SJSA1 (cell line): ENCODE measurements around the gene CT45A7. TPM values are rescaled to one million over a fixed set of nuclear protein-coding genes. Genes with fewer than 3 reads are reported as not detected.
"Not testable (repeated sequence)": the region's sequence is repeated elsewhere in the genome, so short reads cannot be mapped to it uniquely, and the experiment has no call there.

Experiments
- DNase-seq, 2 experiments: peaks; one replicate each; pipeline ENCODE4 v3.0.0-alpha.2; 2015 to 2020; ENCODE audit warnings: low spot score in 2 of 2, low read depth in 1 of 2
- H3K27ac ChIP-seq: fragments of 250-450 bp; sonication (Bioruptor Pico); 2 replicates; pipeline ENCODE4 v1.5.1; 2020; ENCODE audit warnings: mild to moderate bottlenecking, moderate library complexity
- H3K27me3 ChIP-seq: fragments of 250-450 bp; sonication (Bioruptor Pico); replicated peaks from 2 replicates; pipeline ENCODE4 v1.5.1; 2020; ENCODE audit warnings: mild to moderate bottlenecking, moderate library complexity
- H3K36me3 ChIP-seq: fragments of 250-450 bp; sonication (Bioruptor Pico); 2 replicates; pipeline ENCODE4 v1.5.1; 2020; ENCODE audit warnings: mild to moderate bottlenecking
- H3K4me1 ChIP-seq: fragments of 250-450 bp; sonication (Bioruptor Pico); replicated peaks from 2 replicates; pipeline ENCODE4 v1.6.1; 2021; ENCODE audit warnings: mild to moderate bottlenecking
- H3K4me3 ChIP-seq: fragments of 250-450 bp; sonication (Bioruptor Pico); 2 replicates; pipeline ENCODE4 v1.5.1; 2020; ENCODE audit warnings: mild to moderate bottlenecking
- H3K9me3 ChIP-seq: fragments of 250-450 bp; sonication (Bioruptor Pico); replicated peaks from 2 replicates; pipeline ENCODE4 v1.5.1; 2020; ENCODE audit warnings: mild to moderate bottlenecking
- total RNA-seq: library from RNA; depleted of rRNA; stranded (reverse); fragments of >200 nt; shearing (Covaris generic); gene quantifications from 2 replicates; pipeline ENCODE4 v1.2.3, GENCODE V29; 2014; rRNA removed

The CT45A7 gene, protein sequence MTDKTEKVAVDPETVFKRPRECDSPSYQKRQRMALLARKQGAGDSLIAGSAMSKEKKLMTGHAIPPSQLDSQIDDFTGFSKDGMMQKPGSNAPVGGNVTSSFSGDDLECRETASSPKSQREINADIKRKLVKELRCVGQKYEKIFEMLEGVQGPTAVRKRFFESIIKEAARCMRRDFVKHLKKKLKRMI
- not detected in 2 replicates for total RNA-seq

DNA sequence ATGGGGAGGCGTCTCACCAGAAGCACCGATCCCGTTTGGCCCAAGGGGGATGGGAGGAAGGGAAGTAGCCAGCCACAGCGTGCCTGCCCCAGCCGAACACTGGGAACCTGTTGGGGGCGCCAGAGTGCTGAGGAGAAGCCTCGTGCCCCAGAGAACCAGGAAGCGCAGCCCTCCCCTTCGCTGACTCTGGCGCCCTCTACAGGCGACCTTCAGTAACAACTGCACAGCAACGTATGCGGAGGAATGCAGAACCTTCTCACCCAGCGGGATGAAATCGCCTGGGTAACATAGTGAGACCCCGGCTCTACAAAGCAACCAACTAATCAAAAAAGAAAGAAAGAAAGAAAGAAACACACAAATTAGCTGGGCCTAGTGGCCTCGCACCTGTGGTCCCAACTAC, at the start of gene CT45A7:
Gene CT45A7, minus strand, starts transcription at position 101 of the 400 bp plus-strand sequence. CDS start 3,747 bp downstream, outside the sequence.
- not testable (repeated sequence) for H3K4me3 ChIP-seq, H3K27ac ChIP-seq, DNase-seq, H3K9me3 ChIP-seq, H3K27me3 ChIP-seq, H3K36me3 ChIP-seq, H3K4me1 ChIP-seq

DNA sequence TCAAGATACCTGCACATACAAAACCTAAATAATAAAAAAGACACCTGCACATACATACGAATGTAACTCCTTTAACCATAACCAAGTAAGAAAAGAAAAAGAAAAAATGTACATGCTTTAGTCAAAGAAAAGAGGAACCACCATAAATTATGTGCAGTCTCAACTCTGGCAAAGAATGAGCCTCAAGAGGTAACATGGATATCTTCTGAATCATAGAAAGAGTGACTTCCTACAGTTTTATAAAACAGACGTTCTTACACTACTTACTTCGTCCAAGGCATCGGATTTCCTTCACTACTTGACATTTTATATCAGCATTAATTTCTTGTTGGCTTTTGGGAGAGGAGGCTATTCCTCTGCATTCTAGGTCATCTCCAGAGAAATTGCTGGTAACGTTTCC, 45.7 kb upstream of the CT45A7 start:
- not testable (repeated sequence) for H3K4me1 ChIP-seq, H3K36me3 ChIP-seq, H3K27ac ChIP-seq, DNase-seq, H3K4me3 ChIP-seq, H3K27me3 ChIP-seq, H3K9me3 ChIP-seq

DNA sequence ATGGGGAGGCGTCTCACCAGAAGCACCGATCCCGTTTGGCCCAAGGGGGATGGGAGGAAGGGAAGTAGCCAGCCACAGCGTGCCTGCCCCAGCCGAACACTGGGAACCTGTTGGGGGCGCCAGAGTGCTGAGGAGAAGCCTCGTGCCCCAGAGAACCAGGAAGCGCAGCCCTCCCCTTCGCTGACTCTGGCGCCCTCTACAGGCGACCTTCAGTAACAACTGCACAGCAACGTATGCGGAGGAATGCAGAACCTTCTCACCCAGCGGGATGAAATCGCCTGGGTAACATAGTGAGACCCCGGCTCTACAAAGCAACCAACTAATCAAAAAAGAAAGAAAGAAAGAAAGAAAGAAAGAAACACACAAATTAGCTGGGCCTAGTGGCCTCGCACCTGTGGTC, 34.6 kb upstream of the CT45A7 start, which contains the start of gene CT45A9:
Gene CT45A9, minus strand, starts transcription at position 101 of the 400 bp plus-strand sequence. CDS start 3,751 bp downstream, outside the sequence.
- not testable (repeated sequence) for H3K27ac ChIP-seq, H3K36me3 ChIP-seq, H3K4me1 ChIP-seq, H3K27me3 ChIP-seq, H3K4me3 ChIP-seq, H3K9me3 ChIP-seq, DNase-seq

DNA sequence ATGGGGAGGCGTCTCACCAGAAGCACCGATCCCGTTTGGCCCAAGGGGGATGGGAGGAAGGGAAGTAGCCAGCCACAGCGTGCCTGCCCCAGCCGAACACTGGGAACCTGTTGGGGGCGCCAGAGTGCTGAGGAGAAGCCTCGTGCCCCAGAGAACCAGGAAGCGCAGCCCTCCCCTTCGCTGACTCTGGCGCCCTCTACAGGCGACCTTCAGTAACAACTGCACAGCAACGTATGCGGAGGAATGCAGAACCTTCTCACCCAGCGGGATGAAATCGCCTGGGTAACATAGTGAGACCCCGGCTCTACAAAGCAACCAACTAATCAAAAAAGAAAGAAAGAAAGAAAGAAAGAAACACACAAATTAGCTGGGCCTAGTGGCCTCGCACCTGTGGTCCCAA, 17.4 kb upstream of the CT45A7 start, which contains the start of gene CT45A8:
Gene CT45A8, minus strand, starts transcription at position 101 of the 400 bp plus-strand sequence. CDS start 3,755 bp downstream, outside the sequence.
- H3K27me3 ChIP-seq, H3K4me1 ChIP-seq, H3K27ac ChIP-seq, H3K4me3 ChIP-seq, H3K9me3 ChIP-seq, DNase-seq, H3K36me3 ChIP-seq: not testable (repeated sequence)

DNA sequence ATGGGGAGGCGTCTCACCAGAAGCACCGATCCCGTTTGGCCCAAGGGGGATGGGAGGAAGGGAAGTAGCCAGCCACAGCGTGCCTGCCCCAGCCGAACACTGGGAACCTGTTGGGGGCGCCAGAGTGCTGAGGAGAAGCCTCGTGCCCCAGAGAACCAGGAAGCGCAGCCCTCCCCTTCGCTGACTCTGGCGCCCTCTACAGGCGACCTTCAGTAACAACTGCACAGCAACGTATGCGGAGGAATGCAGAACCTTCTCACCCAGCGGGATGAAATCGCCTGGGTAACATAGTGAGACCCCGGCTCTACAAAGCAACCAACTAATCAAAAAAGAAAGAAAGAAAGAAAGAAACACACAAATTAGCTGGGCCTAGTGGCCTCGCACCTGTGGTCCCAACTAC, 17.2 kb downstream of the CT45A7 start, which contains the start of gene CT45A2:
Gene CT45A2, minus strand, starts transcription at position 101 of the 400 bp plus-strand sequence. CDS start 3,747 bp downstream, outside the sequence.
- H3K27ac ChIP-seq, H3K9me3 ChIP-seq, H3K36me3 ChIP-seq, H3K4me1 ChIP-seq, H3K27me3 ChIP-seq, H3K4me3 ChIP-seq, DNase-seq: not testable (repeated sequence)

DNA sequence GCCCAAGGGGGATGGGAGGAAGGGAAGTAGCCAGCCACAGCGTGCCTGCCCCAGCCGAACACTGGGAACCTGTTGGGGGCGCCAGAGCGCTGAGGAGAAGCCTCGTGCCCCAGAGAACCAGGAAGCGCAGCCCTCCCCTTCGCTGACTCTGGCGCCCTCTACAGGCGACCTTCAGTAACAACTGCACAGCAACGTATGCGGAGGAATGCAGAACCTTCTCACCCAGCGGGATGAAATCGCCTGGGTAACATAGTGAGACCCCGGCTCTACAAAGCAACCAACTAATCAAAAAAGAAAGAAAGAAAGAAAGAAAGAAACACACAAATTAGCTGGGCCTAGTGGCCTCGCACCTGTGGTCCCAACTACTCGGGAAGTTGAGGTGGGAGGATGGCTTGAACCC, 34.4 kb downstream of the CT45A7 start, which contains the start of gene CT45A6:
Gene CT45A6, minus strand, starts transcription at position 101 of the 400 bp plus-strand sequence. CDS start 3,794 bp downstream, outside the sequence.
- H3K9me3 ChIP-seq, H3K27me3 ChIP-seq, DNase-seq, H3K36me3 ChIP-seq, H3K27ac ChIP-seq, H3K4me3 ChIP-seq, H3K4me1 ChIP-seq: not testable (repeated sequence)

DNA sequence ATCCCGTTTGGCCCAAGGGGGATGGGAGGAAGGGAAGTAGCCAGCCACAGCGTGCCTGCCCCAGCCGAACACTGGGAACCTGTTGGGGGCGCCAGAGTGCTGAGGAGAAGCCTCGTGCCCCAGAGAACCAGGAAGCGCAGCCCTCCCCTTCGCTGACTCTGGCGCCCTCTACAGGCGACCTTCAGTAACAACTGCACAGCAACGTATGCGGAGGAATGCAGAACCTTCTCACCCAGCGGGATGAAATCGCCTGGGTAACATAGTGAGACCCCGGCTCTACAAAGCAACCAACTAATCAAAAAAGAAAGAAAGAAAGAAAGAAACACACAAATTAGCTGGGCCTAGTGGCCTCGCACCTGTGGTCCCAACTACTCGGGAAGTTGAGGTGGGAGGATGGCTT, 51.7 kb downstream of the CT45A7 start, which contains the start of gene CT45A5:
Gene CT45A5, minus strand, starts transcription at position 101 of the 400 bp plus-strand sequence. CDS start 3,774 bp downstream, outside the sequence.
- H3K4me3 ChIP-seq, H3K27me3 ChIP-seq, H3K4me1 ChIP-seq, H3K36me3 ChIP-seq, DNase-seq, H3K27ac ChIP-seq, H3K9me3 ChIP-seq: not testable (repeated sequence)

Other genes starting within 250 kb of the CT45A7 start
- not detected in 2 replicates for gene CT45A1, start 123.6 kb downstream of the CT45A7 start, total RNA-seq
- not detected in 2 replicates for gene CT45A3, start 69.1 kb downstream of the CT45A7 start, total RNA-seq
- gene CT45A5, start 51.8 kb downstream of the CT45A7 start, total RNA-seq, result not detected in 2 replicates
- not detected in 2 replicates for gene CT45A6, start 34.5 kb downstream of the CT45A7 start, total RNA-seq
- not detected in 2 replicates for gene CT45A2, start 17.3 kb downstream of the CT45A7 start, total RNA-seq
- not detected in 2 replicates for gene CT45A8, start 17.3 kb upstream of the CT45A7 start, total RNA-seq
- not detected in 2 replicates for gene CT45A9, start 34.5 kb upstream of the CT45A7 start, total RNA-seq
- not detected in 2 replicates for gene CT45A10, start 56.2 kb upstream of the CT45A7 start, total RNA-seq
- gene SAGE1, start 56.4 kb upstream of the CT45A7 start, total RNA-seq, result not detected in 2 replicates
- gene MMGT1, start 136.7 kb upstream of the CT45A7 start, total RNA-seq, result 32.4 and 39.4 TPM in 2 replicates
- 23.6 and 23.9 TPM in 2 replicates for gene SLC9A6, start 148.2 kb upstream of the CT45A7 start, total RNA-seq